ENCODE measurements around the gene PPCDC.

The PPCDC gene

DNA sequence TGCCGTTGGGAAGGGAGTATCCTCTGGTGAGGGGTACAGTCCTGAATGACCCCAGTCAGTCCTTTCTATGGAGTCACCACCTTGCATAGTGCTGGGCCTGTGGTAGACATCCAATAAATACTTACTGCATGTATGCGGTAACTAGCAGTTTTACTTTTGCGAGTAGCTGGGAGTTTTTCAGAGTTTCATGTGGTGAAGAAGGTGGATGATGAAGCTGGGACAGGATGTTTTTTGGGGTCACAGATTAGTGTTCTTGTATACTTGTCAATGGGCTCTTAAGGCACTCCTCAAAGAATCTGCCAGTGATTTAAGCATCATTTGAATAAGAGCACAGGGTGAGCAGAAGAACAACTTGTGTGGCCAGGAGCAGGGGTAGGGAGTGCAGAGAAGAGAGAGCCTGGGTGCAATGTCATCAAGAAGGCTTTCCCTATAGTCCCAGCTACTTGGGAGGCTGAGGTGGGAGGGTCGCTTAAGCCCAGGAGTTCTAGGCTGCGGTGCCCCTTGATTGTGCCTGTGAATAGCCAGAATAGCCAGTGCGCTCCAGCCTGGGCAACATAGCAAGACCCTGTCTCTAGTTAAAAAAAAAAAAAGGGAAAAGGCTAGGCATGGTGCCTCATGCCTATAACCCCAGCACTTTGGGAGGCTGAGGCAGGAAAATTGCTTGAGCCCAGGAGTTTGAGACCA is 22.1 kb downstream of the PPCDC start:
- peaks cover 68% of the 10 kb centered on the region for H3K4me1 ChIP-seq (ENCODE audit: insufficient read depth, low read length, poor library complexity, severe bottlenecking)

DNA sequence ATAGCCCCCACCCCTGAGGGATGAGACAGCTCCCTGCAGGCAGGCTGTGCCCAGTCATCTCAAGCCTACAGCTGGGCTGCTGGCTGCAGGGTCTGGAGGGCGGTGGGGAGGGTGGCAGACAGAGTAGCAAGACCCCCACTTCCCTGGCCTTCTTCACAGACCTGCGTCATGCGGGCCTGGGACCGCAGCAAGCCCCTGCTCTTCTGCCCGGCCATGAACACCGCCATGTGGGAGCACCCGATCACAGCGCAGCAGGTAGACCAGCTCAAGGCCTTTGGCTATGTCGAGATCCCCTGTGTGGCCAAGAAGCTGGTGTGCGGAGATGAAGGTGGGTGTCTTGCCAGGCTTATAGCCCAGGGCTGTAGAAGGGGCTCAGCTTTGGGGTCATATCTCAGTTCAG is 25.0 kb downstream of the PPCDC start:
- peaks cover 44% of the 10 kb centered on the region for H3K79me2 ChIP-seq (ENCODE audit: insufficient read depth, low read length)
- H3K4me1 ChIP-seq (ENCODE audit: insufficient read depth, low read length, poor library complexity, severe bottlenecking): peaks cover 58% of the 10 kb centered on the region
- 0 out of 2 replicates have a peak, but pooled peaks cover 3% of the 10 kb centered on the region for H3F3A ChIP-seq (ENCODE audit: low read depth)
- no peaks in the 10 kb centered on the region for H3K9me2 ChIP-seq (replicated peaks; ENCODE audit: low read depth, low read length)
- H3K9me3 ChIP-seq (ENCODE audit: insufficient read depth, low read depth, low read length): no peaks in the 10 kb centered on the region
- peaks cover 6% of the 10 kb centered on the region; the same call in 1 of the 2 replicates for H3K36me3 ChIP-seq (ENCODE audit: insufficient read depth, low read length)
- no peak overlapping the region for H3K4me3 ChIP-seq (ENCODE audit: low read length, poor library complexity, severe bottlenecking)
- H3K27me3 ChIP-seq (ENCODE audit: insufficient read depth, low read length, poor library complexity, severe bottlenecking): no peaks in the 10 kb centered on the region
- no peak overlapping the region for H2AFZ ChIP-seq (ENCODE audit: low read length)
- TF ChIP-seq, protein P1, sequence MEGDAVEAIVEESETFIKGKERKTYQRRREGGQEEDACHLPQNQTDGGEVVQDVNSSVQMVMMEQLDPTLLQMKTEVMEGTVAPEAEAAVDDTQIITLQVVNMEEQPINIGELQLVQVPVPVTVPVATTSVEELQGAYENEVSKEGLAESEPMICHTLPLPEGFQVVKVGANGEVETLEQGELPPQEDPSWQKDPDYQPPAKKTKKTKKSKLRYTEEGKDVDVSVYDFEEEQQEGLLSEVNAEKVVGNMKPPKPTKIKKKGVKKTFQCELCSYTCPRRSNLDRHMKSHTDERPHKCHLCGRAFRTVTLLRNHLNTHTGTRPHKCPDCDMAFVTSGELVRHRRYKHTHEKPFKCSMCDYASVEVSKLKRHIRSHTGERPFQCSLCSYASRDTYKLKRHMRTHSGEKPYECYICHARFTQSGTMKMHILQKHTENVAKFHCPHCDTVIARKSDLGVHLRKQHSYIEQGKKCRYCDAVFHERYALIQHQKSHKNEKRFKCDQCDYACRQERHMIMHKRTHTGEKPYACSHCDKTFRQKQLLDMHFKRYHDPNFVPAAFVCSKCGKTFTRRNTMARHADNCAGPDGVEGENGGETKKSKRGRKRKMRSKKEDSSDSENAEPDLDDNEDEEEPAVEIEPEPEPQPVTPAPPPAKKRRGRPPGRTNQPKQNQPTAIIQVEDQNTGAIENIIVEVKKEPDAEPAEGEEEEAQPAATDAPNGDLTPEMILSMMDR (conservative IDR thresholded peaks at IDR 0.05; ENCODE audit: low read length): no peak
- no peak for TF ChIP-seq EZH2phosphoT487 (IDR thresholded peaks at IDR 0.05; ENCODE audit: borderline replicate concordance)
- H3K4me2 ChIP-seq (ENCODE audit: low read depth, low read length, poor library complexity, severe bottlenecking): no peak overlapping the region
- H3K9ac ChIP-seq (ENCODE audit: low read depth, low read length, poor library complexity, severe bottlenecking): peak overlapping the region; percentile 81
- no peaks in the 10 kb centered on the region for H4K20me1 ChIP-seq (ENCODE audit: insufficient read depth, low read length, poor library complexity, severe bottlenecking)

More for the DNA sequence above, 22.1 kb downstream of the PPCDC start:
- Histone ChIP-seq H4K20me1 (ENCODE audit: insufficient read depth, low read length, poor library complexity, severe bottlenecking) (no peaks in the 10 kb centered on the region), H2AFZ (ENCODE audit: low read length) (no peak overlapping the region), H3K9me2 (replicated peaks; ENCODE audit: low read depth, low read length) (no peaks in the 10 kb centered on the region), H3K4me2 (ENCODE audit: low read depth, low read length, poor library complexity, severe bottlenecking) (peak overlapping the region; percentile 86), H3K36me3 (ENCODE audit: insufficient read depth, low read length) (peaks cover 6% of the 10 kb centered on the region; the same call in 1 of the 2 replicates), H3K9me3 (ENCODE audit: insufficient read depth, low read depth, low read length) (no peaks in the 10 kb centered on the region), H3K27me3 (ENCODE audit: insufficient read depth, low read length, poor library complexity, severe bottlenecking) (no peaks in the 10 kb centered on the region), H3K4me3 (ENCODE audit: low read length, poor library complexity, severe bottlenecking) (peak overlapping the region; percentile 67), H3K9ac (ENCODE audit: low read depth, low read length, poor library complexity, severe bottlenecking) (peak overlapping the region; percentile 81), H3F3A (ENCODE audit: low read depth) (0 out of 2 replicates have a peak, but pooled peaks cover 7% of the 10 kb centered on the region), H3K79me2 (ENCODE audit: insufficient read depth, low read length) (peaks cover 50% of the 10 kb centered on the region)
- TF ChIP-seq, protein P1 (conservative IDR thresholded peaks at IDR 0.05; ENCODE audit: low read length): no peak

DNA sequence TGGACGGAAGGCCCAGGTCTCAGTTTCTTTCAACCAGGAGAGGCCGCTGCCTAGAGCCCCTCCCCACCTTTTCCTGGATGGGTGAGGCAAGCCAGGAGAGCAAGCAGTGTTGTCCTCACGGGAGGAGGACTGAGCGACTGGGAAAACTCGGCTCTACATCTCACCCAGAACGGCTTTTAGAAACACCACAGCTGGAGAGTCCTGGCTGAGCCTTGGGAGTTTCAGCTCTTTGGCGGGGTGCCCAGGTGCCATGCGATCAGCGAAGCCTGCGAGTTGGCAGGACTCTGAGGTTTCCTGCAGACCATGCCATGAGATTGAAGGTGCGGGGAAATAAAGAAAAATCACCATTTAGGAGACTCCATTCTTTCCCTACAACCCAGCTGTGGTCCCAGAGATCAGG is 26.0 kb downstream of the PPCDC start:
- Histone ChIP-seq H3K4me2 (ENCODE audit: low read depth, low read length, poor library complexity, severe bottlenecking) (no peak overlapping the region), H3K79me2 (ENCODE audit: insufficient read depth, low read length) (peaks cover 41% of the 10 kb centered on the region)

More for the DNA sequence above, 26.0 kb downstream of the PPCDC start:
- Histone ChIP-seq H3F3A (ENCODE audit: low read depth) (0 out of 2 replicates have a peak, but pooled peaks cover 2% of the 10 kb centered on the region), H3K27me3 (ENCODE audit: insufficient read depth, low read length, poor library complexity, severe bottlenecking) (no peaks in the 10 kb centered on the region), H3K4me1 (ENCODE audit: insufficient read depth, low read length, poor library complexity, severe bottlenecking) (peaks cover 52% of the 10 kb centered on the region), H3K4me3 (ENCODE audit: low read length, poor library complexity, severe bottlenecking) (no peak overlapping the region), H3K9me3 (ENCODE audit: insufficient read depth, low read depth, low read length) (no peaks in the 10 kb centered on the region), H3K36me3 (ENCODE audit: insufficient read depth, low read length) (peaks cover 6% of the 10 kb centered on the region; the same call in 1 of the 2 replicates), H3K9me2 (replicated peaks; ENCODE audit: low read depth, low read length) (no peaks in the 10 kb centered on the region), H3K9ac (ENCODE audit: low read depth, low read length, poor library complexity, severe bottlenecking) (no peak overlapping the region), H2AFZ (ENCODE audit: low read length) (no peak overlapping the region), H4K20me1 (ENCODE audit: insufficient read depth, low read length, poor library complexity, severe bottlenecking) (no peaks in the 10 kb centered on the region)
- TF ChIP-seq EZH2phosphoT487 (IDR thresholded peaks at IDR 0.05; ENCODE audit: borderline replicate concordance): no peak
- TF ChIP-seq, protein P1 (conservative IDR thresholded peaks at IDR 0.05; ENCODE audit: low read length): no peak
